Liver (tissue), 9 donors: ENCODE data around the gene FNBP1L. TPM values are rescaled to one million over a fixed set of nuclear protein-coding genes. Genes with fewer than 3 reads are reported as not detected.

ENCODE experiments used
- DNase-seq: peaks from one replicate; pipeline ENCODE4 v3.0.0-alpha.2; 2017; ENCODE audit warnings: low spot score
- H3K27ac ChIP-seq, 2 donors: one replicate each; pipeline ENCODE4 v1.7.0; 2013; ENCODE audit warnings: inconsistent platforms in 2 of 2, low read length in 2 of 2, control low read depth in 1 of 2, low read depth in 1 of 2, mild to moderate bottlenecking in 1 of 2
- H3K27me3 ChIP-seq, 4 donors: one replicate each; pipeline versions ENCODE4 v1.6.1 to v1.7.0; 2013; ENCODE audit warnings: low read length in 3 of 4, inconsistent platforms in 1 of 4, mild to moderate bottlenecking in 1 of 4, moderate library complexity in 1 of 4; ENCODE audit not compliant: control insufficient read depth in 4 of 4, insufficient read depth in 4 of 4
- H3K36me3 ChIP-seq, 4 donors: one replicate each; pipeline versions ENCODE4 v1.6.1 to v1.7.0; 2013; ENCODE audit warnings: low read length in 3 of 4, mild to moderate bottlenecking in 3 of 4, low read depth in 1 of 4, moderate library complexity in 1 of 4; ENCODE audit not compliant: control insufficient read depth in 4 of 4, insufficient read depth in 3 of 4
- H3K4me1 ChIP-seq, 4 donors: one replicate each; pipeline versions ENCODE4 v1.6.1 to v1.7.0; 2013; ENCODE audit warnings: low read length in 3 of 4, mild to moderate bottlenecking in 3 of 4, moderate library complexity in 1 of 4; ENCODE audit not compliant: control insufficient read depth in 4 of 4, insufficient read depth in 4 of 4
- H3K4me3 ChIP-seq, 3 donors: one replicate each; pipeline versions ENCODE4 v1.6.1 to v1.7.0; 2013; ENCODE audit warnings: low read length in 3 of 3, control low read depth in 1 of 3, low read depth in 1 of 3, mild to moderate bottlenecking in 1 of 3
- H3K9ac ChIP-seq, 2 donors: one replicate each; pipeline ENCODE4 v1.7.0; 2013; ENCODE audit warnings: low read length in 2 of 2, mild to moderate bottlenecking in 2 of 2, moderate library complexity in 2 of 2, control low read depth in 1 of 2, low read depth in 1 of 2
- H3K9me3 ChIP-seq, 4 donors: one replicate each; pipeline versions ENCODE4 v1.6.1 to v1.7.0; 2013; ENCODE audit warnings: low read length in 3 of 4; ENCODE audit not compliant: control insufficient read depth in 4 of 4
- EGR1 ChIP-seq, 2 donors: IDR thresholded peaks; 2 replicates each; pipeline ENCODE4 v1.6.1; 2016 to 2018; ENCODE audit warnings: antibody characterized with exemption in 2 of 2, low read depth in 2 of 2
- FOXA1 ChIP-seq: IDR thresholded peaks from 2 replicates; pipeline ENCODE4 v1.6.1; 2016; ENCODE audit warnings: antibody characterized with exemption
- FOXA2 ChIP-seq: IDR thresholded peaks from 2 replicates; pipeline ENCODE4 v1.6.1; 2016; ENCODE audit warnings: antibody characterized with exemption
- GABPA ChIP-seq, 2 donors: IDR thresholded peaks in 1 of 2; conservative IDR thresholded peaks in 1 of 2; 2 replicates each; pipeline ENCODE4 v1.6.1; 2016; ENCODE audit warnings: antibody characterized with exemption in 2 of 2, mild to moderate bottlenecking in 1 of 2, moderate library complexity in 1 of 2
- HNF4A ChIP-seq, 2 donors: conservative IDR thresholded peaks; 2 replicates each; pipeline ENCODE4 v1.6.1; 2016; ENCODE audit warnings: antibody characterized with exemption in 2 of 2, mild to moderate bottlenecking in 2 of 2
- HNF4G ChIP-seq: IDR thresholded peaks from 2 replicates; pipeline ENCODE4 v1.6.1; 2016; ENCODE audit warnings: antibody characterized with exemption
- JUND ChIP-seq, 2 donors: IDR thresholded peaks; 2 replicates each; pipeline ENCODE4 v1.6.1; 2016; ENCODE audit warnings: antibody characterized with exemption in 2 of 2
- NR2F2 ChIP-seq: IDR thresholded peaks from 2 replicates; pipeline ENCODE4 v1.6.1; 2016; ENCODE audit warnings: antibody characterized with exemption
- RAD21 ChIP-seq, 2 donors: IDR thresholded peaks; 2 replicates each; pipeline ENCODE4 v1.6.1; 2016; ENCODE audit warnings: antibody characterized with exemption in 2 of 2, mild to moderate bottlenecking in 2 of 2
- RXRA ChIP-seq, 2 donors: IDR thresholded peaks; 2 replicates each; pipeline ENCODE4 v1.6.1; 2017 to 2018; ENCODE audit warnings: antibody characterized with exemption in 2 of 2, mild to moderate bottlenecking in 1 of 2
- SP1 ChIP-seq: IDR thresholded peaks from 2 replicates; pipeline ENCODE4 v1.6.1; 2018; ENCODE audit warnings: antibody characterized with exemption, mild to moderate bottlenecking
- TAF1 ChIP-seq: conservative IDR thresholded peaks from 2 replicates; pipeline ENCODE4 v1.6.1; 2016; ENCODE audit warnings: antibody characterized with exemption, mild to moderate bottlenecking
- YY1 ChIP-seq: IDR thresholded peaks from 2 replicates; pipeline ENCODE4 v1.6.1; 2016; ENCODE audit warnings: antibody characterized with exemption, mild to moderate bottlenecking
- WGBS: extraction: QIAGEN DNeasy Blood & Tissue Kit; methylation state at CpG from one replicate; pipeline ENCODE4 v1.1.7; 2013; 5-methylcytosine and 5-hydroxymethylcytosine counted together
- polyA plus RNA-seq, 2 donors: library from polyadenylated mRNA; stranded (reverse) in 1 of 2; unstranded in 1 of 2; fragments of 200-250 nt in 1 of 2; fragments of >200 nt in 1 of 2; fragmentation: Nextera tagmentation in 1 of 2; extraction: Ambion mirVana in 1 of 2; gene quantifications; one replicate each; pipeline versions ENCODE4 v1.2.1 to v1.2.3, GENCODE V29; 2013 to 2015
- total RNA-seq, 2 donors: library from RNA; depleted of rRNA; stranded (reverse); fragments of >200 nt; gene quantifications; one replicate each; pipeline ENCODE4 v1.2.3, GENCODE V29; 2014
- TF ChIP-seq, protein P1 (sequence below): IDR thresholded peaks from 2 replicates; pipeline ENCODE4 v1.6.1; 2016; ENCODE audit warnings: antibody characterized with exemption
- TF ChIP-seq, protein P2 (sequence below): fragments of 150-350 bp; IDR thresholded peaks from 2 replicates; pipeline ENCODE4 v1.5.1; 2017; ENCODE audit warnings: improper control_type of control experiment, low read depth, low read length; ENCODE audit not compliant: missing input control
- TF ChIP-seq, protein P3 (sequence below): IDR thresholded peaks from 2 replicates; pipeline ENCODE4 v1.6.1; 2016; ENCODE audit warnings: antibody characterized with exemption
- TF ChIP-seq, protein P4 (sequence below): IDR thresholded peaks from 2 replicates; pipeline ENCODE4 v1.6.1; 2016; ENCODE audit warnings: antibody characterized with exemption
- TF ChIP-seq, protein P5 (sequence below): IDR thresholded peaks from 2 replicates; pipeline ENCODE4 v1.6.1; 2016; ENCODE audit warnings: antibody characterized with exemption, mild to moderate bottlenecking
- donor health status: healthy.
- donor health status: healthy.
- donor health status: healthy.
- donor health status: healthy.
- donor health status: healthy.

Gene FNBP1L
- total and polyA plus RNA-seq, 4 donors: 5.3 to 13.5 (median 8.9) TPM

DNA sequence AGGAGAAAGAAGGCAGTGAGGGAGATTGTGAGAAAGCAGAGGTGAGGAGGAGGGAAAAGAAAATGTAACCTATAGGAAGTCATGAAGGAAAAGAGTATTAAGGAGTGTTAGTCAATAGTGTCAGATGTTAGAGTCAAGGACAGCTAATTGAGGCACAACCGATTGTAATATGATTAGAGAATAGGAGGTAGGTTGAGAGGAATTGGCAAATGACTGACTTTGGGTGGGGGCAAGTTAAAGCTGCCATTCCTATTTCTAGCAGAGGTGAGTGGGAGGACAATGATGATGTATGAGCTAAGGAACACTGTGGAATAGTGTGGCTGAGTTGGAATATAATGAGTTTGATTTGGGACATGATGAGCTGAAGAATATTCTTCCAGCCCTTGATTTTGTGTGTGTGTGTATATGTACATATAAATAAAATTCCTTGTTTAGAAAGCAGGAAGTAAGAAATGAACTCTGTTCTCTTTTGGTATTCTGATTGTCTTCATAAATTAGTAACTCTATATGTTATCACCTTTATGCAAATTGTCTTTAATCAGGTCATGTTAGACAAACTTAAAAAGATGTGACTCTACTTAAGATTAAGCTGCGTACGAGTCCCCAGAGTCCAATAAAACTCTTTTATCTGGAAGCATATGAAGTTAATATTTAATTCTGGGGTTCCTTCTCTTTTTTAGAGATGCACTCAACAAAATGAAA lies 98.4 kb downstream of the FNBP1L start:
- Histone ChIP-seq H3K9ac (no peak overlapping the region), H3K4me3 (no peak overlapping the region), H3K4me1 (no peaks in the 10 kb centered on the region), H3K36me3 (peaks cover 0 to 20% (median 3%) of the 10 kb centered on the region in 4 donors), H3K9me3 (no peaks in the 10 kb centered on the region), H3K27me3 (no peaks in the 10 kb centered on the region), H3K27ac (no peak overlapping the region)
- 95% methylated on average over 3 of the region's 3 CpGs for WGBS
- no peak for DNase-seq
- TF ChIP-seq NR2F2: no peak
- TF ChIP-seq JUND (IDR thresholded peaks at IDR 0.05): no peak
- TF ChIP-seq SP1: no peak
- TF ChIP-seq, protein P1, sequence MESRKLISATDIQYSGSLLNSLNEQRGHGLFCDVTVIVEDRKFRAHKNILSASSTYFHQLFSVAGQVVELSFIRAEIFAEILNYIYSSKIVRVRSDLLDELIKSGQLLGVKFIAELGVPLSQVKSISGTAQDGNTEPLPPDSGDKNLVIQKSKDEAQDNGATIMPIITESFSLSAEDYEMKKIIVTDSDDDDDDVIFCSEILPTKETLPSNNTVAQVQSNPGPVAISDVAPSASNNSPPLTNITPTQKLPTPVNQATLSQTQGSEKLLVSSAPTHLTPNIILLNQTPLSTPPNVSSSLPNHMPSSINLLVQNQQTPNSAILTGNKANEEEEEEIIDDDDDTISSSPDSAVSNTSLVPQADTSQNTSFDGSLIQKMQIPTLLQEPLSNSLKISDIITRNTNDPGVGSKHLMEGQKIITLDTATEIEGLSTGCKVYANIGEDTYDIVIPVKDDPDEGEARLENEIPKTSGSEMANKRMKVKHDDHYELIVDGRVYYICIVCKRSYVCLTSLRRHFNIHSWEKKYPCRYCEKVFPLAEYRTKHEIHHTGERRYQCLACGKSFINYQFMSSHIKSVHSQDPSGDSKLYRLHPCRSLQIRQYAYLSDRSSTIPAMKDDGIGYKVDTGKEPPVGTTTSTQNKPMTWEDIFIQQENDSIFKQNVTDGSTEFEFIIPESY: no peak
- no peak for TF ChIP-seq YY1
- no peak for TF ChIP-seq EGR1 (IDR thresholded peaks at IDR 0.05; ENCODE audit: low read depth in 2 of 2)
- TF ChIP-seq FOXA1: no peak
- no peak for TF ChIP-seq FOXA2
- TF ChIP-seq RAD21 (IDR thresholded peaks at IDR 0.05): no peak
- TF ChIP-seq, protein P2, sequence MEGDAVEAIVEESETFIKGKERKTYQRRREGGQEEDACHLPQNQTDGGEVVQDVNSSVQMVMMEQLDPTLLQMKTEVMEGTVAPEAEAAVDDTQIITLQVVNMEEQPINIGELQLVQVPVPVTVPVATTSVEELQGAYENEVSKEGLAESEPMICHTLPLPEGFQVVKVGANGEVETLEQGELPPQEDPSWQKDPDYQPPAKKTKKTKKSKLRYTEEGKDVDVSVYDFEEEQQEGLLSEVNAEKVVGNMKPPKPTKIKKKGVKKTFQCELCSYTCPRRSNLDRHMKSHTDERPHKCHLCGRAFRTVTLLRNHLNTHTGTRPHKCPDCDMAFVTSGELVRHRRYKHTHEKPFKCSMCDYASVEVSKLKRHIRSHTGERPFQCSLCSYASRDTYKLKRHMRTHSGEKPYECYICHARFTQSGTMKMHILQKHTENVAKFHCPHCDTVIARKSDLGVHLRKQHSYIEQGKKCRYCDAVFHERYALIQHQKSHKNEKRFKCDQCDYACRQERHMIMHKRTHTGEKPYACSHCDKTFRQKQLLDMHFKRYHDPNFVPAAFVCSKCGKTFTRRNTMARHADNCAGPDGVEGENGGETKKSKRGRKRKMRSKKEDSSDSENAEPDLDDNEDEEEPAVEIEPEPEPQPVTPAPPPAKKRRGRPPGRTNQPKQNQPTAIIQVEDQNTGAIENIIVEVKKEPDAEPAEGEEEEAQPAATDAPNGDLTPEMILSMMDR: no peak
- no peak for TF ChIP-seq GABPA (IDR thresholded peaks at IDR 0.05 in 1 of 2, conservative IDR thresholded peaks at IDR 0.05 in 1 of 2)
- TF ChIP-seq, protein P3, sequence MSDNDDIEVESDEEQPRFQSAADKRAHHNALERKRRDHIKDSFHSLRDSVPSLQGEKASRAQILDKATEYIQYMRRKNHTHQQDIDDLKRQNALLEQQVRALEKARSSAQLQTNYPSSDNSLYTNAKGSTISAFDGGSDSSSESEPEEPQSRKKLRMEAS: no peak
- no peak for TF ChIP-seq HNF4A (conservative IDR thresholded peaks at IDR 0.05)
- TF ChIP-seq RXRA (IDR thresholded peaks at IDR 0.05): no peak
- no peak for TF ChIP-seq TAF1
- TF ChIP-seq, protein P4, sequence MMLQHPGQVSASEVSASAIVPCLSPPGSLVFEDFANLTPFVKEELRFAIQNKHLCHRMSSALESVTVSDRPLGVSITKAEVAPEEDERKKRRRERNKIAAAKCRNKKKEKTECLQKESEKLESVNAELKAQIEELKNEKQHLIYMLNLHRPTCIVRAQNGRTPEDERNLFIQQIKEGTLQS: no peak
- TF ChIP-seq HNF4G: no peak

DNA sequence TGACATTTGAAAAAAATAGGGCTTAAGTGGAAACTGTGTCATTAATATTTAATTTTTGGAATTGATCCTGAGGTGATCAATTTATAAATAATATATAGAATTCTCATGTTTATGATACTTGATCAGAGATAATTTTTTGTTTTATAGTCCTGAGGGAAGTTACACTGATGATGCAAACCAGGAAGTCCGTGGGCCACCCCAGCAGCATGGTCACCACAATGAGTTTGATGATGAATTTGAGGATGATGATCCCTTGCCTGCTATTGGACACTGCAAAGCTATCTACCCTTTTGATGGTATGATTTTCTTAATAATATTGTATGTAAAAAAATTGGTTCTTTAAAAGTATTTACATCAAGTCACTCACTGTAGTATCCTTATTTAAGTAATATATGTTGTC lies 101.2 kb downstream of the FNBP1L start:
- H3K9me3 ChIP-seq: no peaks in the 10 kb centered on the region
- peaks cover 0 to 2% (median 0%) of the 10 kb centered on the region in 4 donors for H3K4me1 ChIP-seq
- no peak overlapping the region for H3K4me3 ChIP-seq
- H3K36me3 ChIP-seq: peaks cover 0 to 28% (median 6%) of the 10 kb centered on the region in 4 donors
- no peak for DNase-seq
- H3K9ac ChIP-seq: no peak overlapping the region
- 86% methylated on average over 1 of the region's 1 CpG for WGBS
- H3K27me3 ChIP-seq: no peaks in the 10 kb centered on the region
- no peak for TF ChIP-seq JUND (IDR thresholded peaks at IDR 0.05)
- no peak for TF ChIP-seq YY1
- no peak for TF ChIP-seq TAF1
- TF ChIP-seq, protein P5, sequence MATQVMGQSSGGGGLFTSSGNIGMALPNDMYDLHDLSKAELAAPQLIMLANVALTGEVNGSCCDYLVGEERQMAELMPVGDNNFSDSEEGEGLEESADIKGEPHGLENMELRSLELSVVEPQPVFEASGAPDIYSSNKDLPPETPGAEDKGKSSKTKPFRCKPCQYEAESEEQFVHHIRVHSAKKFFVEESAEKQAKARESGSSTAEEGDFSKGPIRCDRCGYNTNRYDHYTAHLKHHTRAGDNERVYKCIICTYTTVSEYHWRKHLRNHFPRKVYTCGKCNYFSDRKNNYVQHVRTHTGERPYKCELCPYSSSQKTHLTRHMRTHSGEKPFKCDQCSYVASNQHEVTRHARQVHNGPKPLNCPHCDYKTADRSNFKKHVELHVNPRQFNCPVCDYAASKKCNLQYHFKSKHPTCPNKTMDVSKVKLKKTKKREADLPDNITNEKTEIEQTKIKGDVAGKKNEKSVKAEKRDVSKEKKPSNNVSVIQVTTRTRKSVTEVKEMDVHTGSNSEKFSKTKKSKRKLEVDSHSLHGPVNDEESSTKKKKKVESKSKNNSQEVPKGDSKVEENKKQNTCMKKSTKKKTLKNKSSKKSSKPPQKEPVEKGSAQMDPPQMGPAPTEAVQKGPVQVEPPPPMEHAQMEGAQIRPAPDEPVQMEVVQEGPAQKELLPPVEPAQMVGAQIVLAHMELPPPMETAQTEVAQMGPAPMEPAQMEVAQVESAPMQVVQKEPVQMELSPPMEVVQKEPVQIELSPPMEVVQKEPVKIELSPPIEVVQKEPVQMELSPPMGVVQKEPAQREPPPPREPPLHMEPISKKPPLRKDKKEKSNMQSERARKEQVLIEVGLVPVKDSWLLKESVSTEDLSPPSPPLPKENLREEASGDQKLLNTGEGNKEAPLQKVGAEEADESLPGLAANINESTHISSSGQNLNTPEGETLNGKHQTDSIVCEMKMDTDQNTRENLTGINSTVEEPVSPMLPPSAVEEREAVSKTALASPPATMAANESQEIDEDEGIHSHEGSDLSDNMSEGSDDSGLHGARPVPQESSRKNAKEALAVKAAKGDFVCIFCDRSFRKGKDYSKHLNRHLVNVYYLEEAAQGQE: no peak
- TF ChIP-seq, protein P3: no peak
- TF ChIP-seq, protein P2: no peak
- TF ChIP-seq, protein P4: no peak
- TF ChIP-seq FOXA1: no peak
- TF ChIP-seq HNF4A (conservative IDR thresholded peaks at IDR 0.05): no peak
- TF ChIP-seq HNF4G: no peak
- no peak overlapping the region for H3K27ac ChIP-seq
